ENCODE data around the gene KIAA1755.

GRCh38 chr20:38245753-38246152, 14.8 kb downstream of the KIAA1755 start:
- TF ChIP-seq CTCF (IDR thresholded peaks at IDR 0.05; ENCODE audit: low read depth, low read length, poor library complexity, severe bottlenecking): no peak
- no peak for TF ChIP-seq EZH2phosphoT487 (IDR thresholded peaks at IDR 0.05; ENCODE audit: borderline replicate concordance, low read length)

Data from DOHH2 (cell line).